ENCODE measurements around the gene PCDH9.

The PCDH9 gene

DNA sequence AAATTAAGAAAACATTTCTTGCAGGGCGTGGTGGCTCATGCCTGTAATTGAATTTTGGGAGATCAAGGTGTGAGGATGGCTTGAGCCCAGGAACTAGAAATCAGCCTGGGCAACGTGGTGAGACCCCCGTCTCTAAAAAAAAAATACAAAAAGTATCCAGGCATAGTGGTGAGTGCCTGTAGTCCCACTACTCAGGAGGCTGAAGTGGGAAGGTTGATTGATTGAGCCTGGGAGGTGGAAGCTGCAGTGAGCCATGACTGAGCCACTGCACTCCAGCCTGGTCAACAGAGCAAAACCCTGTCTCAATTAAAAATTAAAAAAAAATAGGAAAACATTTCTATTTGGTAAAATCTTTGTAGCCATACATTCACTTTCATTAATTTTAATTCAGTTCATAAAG, 526.5 kb downstream of the PCDH9 start:
- DNase-seq, result peak; percentile 81

DNA sequence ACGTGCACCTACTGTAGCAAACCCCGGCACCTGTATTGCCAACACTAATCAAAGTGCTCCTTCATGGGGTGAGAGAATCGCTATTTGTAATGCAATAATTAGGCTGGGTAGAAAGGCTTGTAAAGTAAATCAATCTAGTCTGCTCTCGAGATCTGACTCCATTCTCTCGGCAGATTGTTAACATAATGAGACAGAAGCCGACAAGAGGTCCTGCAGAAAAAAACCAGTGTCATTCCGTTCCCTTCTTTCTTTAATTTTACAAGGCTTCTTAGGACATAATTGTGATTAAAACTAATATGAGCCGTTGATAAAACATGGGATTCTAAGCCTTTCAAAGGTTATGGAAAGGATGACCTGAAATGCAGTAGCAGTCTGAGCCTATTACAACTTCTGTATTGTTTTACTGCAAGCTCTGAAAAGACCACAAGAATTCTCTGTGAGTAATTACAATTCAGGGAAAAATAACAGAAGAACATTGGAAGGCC, 530.0 kb downstream of the PCDH9 start:
- DNase-seq, result peak; percentile 96

DNA sequence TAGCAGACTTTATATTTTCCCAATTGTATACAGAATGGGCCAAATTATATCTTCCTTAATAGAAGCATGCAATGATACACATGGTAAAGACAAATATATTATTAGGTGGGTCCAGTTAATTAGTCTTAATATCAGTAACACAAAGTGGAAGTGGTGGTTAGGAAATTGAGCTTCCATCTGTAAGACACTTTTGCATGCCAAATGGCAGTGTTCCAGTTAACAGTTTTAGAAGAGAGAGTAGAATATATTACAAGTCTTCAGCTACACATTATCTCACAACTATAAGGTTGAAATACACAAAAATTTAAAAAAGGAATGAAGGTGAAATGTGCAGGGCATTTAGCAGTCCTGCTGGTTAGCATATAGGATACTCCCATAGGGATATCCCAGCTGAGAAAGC, 536.5 kb downstream of the PCDH9 start:
- peak; percentile 66 for DNase-seq

DNA sequence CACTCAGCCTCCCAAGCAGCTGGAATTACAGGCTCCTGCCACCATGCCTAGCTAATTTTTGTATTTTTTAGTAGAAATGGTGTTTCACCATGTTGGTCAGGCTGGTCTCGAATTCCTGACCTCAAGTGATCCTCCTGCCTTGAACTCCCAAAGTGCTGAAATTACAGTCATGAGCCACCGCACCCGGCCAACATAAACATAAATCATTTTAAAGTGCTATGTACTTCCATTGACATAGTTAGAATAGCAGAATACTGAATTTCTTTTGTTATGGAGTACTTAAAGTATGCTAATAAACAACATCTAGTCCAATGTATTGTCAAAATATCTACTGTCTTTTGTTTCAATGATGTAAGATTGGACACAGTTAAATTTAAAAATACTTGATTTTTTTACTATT, 539.0 kb downstream of the PCDH9 start:
- peak; percentile 30 for DNase-seq

DNA sequence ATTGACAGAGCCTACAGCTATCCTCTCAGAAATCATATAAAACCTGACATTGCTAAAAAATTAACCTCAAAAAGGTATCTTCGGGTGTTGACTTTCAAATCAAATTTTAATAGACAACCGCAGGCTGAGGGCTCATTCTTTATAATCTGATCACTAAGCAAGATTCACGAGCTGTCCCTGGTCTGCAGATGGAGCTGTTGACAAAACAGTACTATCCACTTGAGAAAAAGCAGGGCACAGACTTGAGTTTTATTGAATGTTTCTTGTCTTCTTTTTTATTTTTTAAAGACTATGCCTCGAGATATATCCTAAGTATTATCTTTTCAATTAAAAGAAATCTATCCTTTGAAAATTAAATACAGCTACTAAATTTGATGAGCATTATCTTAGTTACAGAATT, 540.5 kb downstream of the PCDH9 start:
- peak; percentile 81 for DNase-seq

DNA sequence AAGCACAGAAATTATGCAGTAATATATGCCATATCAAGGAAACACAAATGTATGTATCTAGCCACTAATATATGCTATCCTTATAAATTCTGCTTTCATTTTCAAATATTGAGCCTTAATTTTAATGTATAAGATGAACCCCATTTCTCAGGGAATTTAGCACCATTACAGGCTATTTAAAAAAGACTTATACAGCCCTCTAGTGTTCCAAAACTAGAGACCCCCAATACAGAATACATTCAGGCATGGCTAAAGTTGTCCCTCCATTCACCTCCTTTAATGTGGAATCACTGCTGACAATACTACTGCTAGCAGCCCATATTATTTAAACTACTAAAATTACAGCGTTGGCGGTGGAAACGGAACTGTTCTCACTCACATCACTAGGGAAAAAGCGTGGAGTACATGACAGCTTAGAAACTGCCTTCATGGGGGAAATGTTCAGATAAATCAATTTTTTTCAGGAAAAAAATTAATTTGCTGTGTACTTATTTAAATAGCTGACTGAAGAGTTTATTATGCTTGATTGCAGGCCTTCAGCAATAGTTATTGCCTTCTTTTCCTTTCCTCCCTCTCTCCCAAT, 541.0 kb downstream of the PCDH9 start:
- DNase-seq, result peak; percentile 63

DNA sequence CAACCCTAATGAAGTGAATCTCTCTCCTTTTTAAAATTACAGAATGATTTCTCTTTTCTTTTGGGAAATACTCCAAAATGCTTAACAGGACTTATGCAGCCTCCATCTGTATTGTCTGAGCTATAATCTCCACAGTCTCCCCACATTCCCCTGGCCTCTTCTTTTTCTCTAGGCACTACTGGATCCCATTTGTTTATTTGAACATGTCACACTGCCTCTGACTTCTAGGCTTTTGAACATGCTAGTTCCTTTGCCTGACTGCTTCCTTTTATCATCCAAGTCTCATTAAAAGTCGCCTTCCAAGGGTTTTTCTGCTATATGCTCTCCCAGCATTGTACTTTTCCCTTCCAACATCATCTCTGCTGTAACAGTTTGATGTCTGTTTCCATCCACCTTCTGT, 548.7 kb downstream of the PCDH9 start:
- peak; percentile 46 for DNase-seq

DNA sequence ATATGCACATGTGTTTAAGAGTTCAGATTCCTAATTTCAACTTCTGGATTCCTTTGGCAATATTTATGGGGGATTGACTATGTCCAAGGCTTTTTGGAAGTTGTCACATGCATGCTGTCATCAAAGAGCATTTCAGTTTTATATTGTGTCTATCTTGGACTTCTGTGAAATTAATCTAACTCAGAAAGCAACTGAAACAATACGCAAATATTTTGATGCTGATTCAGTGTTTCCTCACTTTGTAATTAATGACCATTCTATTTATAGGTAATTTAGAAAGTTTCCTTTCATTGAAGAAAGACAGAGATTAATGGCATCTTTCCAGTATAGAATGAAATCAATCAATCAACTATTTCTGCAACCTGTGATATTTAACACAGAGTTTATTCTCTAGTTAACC, 550.1 kb downstream of the PCDH9 start:
- no peak for DNase-seq

DNA sequence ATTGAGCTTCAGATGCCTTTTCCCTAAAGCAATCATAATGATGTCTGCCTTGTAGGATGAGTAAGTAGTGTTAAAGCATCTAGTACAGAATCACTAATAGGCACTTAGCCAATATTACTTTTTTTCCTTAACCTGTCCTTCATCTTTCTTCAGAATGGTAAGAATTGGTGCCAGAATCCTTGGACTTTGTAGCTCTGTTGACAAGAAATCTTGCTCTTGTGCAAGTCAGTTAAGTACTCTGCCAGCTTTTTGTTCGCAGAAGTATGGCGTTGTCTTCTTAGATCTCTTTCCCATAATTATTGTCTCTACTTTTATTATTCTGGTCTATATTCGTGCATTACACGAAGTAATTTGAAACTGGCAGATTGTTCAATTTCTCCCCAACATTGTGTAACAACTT, 554.5 kb downstream of the PCDH9 start:
- DNase-seq, result no peak

DNA sequence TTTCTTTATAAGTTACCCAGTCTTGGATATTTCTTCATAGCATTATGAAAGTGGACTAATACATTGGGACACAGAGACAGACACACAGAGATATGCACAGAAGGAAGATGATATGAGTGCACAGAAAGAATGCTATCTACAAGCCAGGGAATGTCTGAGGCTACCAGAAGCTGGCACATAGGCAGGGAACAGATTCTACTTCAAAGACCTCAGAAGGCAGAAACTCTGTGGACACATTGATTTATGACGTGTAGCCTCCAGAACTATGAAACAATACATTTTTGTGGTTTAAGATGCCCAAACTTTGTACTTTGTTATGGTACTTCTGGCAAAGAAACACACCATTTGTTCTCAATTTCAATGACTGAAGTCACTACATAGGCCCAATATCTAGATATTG, 556.7 kb downstream of the PCDH9 start:
- no peak for DNase-seq

DNA sequence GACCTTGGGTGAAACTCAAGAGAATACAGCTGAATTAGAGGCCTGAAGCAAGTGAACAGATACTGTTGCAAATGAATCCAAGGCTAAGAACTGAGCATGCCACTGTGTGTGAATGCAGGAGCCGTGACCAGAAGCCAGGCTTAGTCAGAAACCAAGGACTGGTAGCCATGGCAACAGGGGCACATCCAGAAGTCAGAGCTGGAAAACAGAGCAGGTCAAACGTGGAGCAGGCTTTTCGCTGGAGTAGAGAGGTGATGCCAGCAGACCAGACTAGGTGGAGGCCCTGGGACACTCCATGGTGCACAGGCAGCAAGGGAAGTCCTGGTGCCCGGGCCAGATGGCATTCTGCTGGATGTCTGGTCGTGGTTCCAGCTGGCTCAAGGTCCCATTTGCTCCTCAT, 564.1 kb downstream of the PCDH9 start:
- peak; percentile 93 for DNase-seq

DNA sequence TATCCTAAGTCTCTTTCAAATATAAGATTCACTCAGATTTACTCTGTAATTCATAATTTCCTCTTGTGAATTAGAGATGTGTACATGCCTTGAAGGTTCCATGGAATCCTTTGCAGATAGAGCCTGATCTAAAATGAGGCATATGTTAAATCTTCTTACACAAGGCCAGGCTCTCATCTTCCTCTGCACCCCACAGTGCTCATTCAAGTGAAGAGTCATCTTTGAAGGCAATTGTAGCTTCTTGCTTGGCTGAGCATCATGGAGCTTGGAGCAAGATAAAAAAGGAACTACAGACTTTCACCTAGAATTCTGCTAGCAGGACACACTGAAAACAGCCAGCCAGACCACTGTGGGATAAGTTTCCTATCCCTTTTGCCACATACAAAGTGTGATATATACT, 566.4 kb downstream of the PCDH9 start:
- peak; percentile 50 for DNase-seq

DNA sequence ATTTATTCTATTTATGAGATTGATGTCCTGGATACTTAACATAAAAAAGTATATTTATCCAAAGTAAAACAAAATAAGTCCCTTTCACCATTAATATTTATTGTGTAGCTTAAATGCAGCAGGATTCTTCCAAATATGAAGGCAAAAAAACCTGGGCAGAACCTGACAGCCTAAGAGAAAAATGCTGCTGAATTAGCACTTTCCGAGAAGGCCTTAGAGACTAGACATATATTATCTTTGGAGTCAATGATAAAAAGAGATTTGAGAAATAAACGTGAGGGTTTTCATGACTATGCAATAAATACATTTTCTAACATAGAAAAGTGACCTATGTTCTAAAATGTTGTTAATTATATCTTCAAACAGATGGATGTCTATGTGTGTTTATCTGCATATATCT, 566.9 kb downstream of the PCDH9 start:
- DNase-seq, result no peak

DNA sequence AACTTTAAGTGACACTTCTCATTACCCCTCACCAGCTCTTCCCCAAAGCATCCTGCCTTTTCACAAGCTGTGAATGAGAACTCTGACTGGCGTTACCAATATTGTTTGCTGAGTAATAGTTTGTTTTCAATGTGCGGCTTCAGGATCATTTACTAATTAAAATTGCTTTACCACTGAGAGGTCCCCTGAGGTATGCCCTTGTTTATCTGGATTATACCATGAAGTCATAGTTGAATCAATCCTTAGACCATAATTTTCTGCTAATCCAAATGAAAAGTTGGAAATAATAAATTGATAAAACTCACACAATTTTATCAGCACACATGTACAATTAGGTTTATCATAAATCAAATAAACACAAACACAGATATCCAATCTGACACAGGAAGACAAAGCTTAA, 568.8 kb downstream of the PCDH9 start:
- peak; percentile 62 for DNase-seq

DNA sequence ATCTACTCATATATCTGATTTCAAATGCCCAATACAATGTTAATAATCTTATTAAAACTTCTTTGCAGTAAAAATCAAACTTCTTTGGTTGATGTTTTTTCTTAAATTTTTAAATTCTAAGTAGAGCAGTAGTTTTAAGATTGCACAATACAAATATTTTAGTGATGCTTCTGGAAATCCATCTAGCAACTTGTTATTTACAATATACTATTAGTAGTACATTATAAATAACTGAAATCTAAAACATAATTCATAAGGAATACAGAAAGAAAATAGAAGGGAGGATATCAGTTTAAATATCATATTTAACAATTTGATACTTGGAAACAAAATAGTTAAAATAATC, 569.7 kb downstream of the PCDH9 start:
- no peak for DNase-seq

DNA sequence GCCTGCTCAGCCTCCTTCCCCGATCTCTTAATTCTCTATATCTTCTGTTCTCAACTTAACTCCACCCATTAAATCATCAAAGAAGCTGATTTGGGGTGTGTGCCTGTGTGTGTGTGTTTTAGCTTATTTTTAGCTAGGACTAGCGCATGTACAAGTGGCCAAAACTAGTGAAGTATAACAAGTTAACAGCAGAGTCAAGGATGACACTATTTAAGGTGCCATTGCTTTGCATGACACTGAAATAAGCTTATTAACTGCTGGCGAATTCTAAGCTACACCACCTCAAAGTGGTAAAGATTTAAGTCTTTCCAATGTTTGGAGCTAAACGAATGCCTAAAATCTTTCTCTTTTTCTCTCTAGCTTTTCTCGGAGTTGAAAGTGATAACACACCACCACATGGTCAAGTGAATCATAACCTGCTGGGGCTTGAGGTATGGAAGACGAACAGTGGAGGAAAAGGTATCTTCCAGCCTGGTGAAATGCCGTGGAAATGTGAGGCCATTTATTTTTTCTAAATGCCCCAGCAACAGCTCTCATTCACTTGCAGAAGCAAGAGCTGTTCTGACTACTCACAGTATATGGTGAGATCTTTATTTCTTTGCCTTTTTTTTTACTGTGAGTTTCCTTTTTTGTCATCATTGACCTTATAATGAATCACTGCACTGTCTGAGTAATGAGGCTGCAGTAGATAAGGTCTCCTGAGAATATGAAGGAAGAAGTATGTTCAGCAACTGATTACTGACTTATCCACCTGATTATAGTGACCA, 570.3 kb downstream of the PCDH9 start:
- DNase-seq, result peak; percentile 56

DNA sequence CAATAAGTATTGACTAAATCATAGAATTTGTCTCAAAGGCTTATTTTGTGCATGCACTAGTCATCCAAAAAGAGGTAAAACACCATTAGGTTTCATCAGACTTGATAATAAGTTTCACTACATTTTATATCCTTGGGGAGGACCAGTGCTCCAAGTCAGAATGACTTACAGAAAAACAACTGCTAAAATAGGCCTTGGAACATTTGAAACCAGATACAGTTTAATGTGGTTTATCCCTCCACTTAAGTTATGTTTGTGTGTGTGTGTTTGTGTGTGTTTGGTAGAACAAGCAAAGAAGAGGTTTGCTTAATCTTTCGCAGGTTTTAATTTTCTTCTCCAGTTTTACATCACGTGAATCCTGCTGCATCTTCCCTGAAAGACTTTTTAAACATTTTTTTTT, 570.9 kb downstream of the PCDH9 start:
- DNase-seq, result no peak

DNA sequence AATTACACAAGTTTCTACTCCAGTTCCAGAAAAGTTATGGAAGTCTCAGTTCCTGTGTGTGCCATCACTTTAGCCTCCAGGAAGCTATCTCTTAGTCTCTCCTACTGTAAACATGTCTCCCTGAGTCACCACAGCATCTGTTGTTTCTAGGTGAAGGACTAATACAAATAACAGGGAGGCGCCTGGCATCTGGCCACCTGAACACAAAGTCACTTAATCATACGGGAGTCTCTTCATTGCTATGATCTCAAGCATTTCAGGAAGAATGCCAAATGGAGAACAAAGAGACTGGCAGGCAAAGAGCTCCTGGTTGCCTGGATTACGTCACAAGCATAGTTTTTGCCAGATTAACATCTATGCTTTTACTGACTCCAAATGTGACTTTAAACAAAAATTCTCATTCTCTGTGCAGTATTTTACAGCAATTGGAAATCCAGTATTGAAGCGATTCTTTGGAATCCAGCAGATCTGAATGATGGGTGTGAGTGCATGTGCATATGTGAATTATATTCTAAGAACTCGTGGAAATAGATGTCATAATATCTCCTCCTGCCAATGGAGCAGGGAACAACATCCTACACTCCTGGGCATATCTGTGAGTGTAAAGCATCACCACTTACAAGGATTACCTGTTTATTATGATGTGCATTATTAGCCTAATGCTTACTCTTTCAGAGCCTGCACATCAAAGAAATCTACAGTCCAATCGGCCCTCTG, 572.8 kb downstream of the PCDH9 start:
- peak; percentile 100 for DNase-seq

DNA sequence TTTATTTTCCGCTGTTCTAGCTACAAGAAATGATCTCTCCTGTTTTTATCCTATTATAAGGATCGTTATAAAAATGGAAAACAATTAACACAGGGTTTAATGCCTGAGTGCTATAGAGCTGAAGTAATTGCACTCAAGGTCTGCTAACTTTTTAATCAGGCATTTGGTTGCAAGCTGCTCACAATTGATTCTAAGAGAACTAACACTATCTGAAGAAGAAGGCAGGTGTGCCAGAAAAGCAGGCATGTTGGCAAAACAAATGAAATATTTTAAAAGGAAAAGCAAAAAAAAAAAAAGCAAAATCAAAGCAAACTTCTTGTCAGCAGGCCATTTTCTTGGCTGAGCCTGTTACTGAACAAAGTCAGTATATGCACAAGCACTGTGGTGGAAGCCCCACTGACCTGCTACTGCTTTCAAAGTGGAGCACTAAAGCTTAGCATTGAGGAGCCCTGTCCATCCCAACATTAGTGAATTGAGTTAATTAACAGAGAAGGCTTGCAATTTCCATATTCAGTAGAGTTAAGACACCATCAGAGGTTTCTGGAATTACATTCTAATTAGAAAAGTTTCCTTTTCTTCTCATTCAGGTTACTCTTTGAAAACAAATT, 574.2 kb downstream of the PCDH9 start:
- DNase-seq, result peak; percentile 92

DNA sequence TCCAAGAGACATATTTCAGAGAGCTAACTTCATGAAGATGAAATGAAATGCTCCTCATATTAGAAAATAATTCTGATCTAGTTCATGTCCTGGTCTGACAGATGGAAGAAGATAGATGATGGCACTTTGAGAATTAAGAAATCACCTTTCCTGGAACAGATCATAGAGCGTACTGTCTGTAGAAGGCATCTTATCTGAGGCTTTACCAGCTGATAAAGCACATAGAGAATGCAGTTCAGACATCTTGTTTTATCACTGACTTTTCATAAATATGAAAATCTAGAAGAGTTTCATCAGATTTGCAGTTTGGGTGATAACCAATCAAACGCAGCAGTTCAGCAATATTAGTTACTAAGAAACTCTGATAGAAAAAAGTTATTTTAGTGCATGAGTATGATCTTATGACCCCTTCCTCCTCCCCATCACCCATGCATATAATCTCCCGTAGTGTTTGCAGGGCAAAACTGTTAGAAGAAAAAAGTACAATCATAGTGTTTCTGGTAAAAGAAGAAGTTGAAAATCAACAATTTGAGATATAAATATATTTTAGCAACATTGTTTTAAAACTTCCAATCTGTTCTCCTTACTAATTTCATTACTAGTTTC, 585.2 kb downstream of the PCDH9 start:
- no peak for DNase-seq

DNA sequence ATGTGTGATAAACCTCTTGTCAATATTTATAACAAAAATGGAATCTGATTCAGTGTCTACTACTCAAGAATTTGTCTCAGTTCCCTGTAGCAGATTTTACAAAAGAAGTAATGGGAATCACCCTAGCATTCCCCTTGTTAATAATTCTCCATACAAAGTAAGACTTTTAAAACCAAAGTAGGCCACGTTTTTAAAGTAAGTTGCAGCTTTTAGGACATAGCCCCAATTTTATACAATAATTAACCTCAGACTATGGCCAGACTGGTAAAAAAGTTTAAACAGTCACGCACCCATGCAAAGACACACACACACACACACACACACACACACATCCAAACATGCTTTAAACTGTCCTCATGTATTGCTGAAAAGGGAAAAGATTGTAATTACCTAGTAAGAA, 589.9 kb downstream of the PCDH9 start:
- no peak for DNase-seq

DNA sequence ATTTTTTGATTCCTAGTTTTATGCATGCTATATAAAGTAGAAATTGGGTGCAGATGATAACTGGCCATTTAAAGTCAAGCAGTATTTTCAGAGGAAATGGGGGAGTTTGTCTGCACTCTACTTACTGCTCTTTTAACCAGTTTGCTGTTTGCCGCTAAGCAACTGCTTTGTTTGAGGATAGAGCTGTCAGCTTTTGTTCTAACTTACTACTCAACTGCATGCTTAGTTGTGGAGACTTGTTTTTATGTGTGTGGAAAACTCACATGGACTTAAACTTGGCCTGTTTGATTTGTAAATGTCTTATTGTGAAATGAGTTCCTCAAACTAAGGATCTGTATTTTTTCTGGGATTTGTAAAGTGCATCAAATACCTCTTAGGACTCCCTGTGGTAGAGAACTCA, 591.1 kb downstream of the PCDH9 start:
- DNase-seq, result no peak

DNA sequence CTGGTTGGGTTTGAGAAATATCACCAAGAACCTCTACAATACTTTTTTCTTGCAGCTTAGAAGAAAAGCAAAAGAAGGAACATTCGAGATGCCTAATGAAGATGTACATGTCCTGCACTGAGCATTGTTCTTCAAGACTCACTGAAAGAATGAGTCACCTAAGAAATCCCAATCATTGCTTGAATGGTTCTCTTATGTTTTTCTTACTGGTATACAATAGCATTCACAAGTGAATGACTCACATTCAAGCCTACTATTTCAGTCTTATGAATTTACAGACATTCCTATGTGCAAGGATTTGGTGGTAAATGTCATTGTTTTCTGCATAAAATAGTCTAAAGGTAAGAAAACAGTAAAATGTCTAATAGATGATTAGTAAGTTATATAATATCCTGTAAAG, 594.6 kb downstream of the PCDH9 start:
- no peak for DNase-seq

All from NCI-H69 (cell line).